GM15510 (cell line): ENCODE measurements around the gene XCR1.

Experiments
- POLR2A ChIP-seq: IDR thresholded peaks from 3 replicates; pipeline ENCODE4 v1.6.1; 2011; ENCODE audit warnings: borderline replicate concordance; ENCODE audit not compliant: insufficient read length; ENCODE audit errors: extremely low read depth

XCR1 gene

DNA sequence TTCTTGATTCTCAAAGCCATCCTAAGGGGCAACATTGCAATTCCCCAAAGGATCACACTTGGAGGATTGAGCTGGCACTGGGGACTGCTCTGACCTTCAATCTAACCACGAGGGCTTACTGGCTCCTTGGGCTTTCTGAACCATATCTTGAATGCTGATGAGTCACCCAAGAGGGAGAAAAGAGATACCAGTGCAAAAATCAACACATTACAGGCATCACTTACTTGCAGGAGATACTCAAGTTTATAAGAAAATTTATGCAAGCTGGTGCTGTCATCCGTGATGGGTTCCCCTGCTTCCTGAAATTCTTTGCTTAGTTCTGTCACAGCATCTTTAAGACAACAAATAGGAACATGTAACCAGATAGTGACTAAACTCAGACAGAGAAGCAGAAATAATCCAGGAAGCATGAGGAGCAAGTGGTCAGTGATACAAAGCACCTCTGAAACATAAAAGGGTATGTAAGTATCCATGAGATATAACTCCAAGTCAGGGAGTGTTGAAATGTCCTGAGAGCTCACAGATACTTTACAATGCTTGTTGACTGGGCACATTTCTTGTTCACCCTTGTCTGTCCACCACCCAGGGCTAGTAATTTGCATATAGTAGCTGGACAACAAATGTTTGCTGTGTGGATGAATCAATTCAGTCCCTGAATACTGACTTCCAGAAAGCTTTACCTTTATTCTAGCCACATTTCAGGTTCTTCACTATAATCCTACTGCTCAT lies 45.8 kb downstream of the XCR1 start:
- no peak for TF ChIP-seq POLR2A

DNA sequence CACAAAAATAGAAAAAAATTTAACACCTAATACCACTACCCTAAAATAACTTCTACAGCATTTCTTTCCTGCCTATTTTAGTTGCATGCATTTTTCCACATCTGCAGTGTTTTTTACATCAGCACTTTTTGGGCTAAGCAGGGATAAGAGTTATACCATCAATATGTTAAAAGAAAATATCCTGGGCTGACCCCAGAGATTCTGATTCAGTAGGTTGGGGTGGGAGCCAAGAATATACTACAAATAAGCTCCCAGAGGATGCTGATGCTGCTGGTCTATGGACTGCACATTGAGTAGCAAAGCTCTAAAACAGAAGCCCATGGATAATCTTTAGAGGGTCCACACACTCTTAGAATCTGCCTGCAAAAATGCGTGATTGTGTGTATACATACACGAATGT lies 46.5 kb downstream of the XCR1 start:
- no peak for TF ChIP-seq POLR2A

DNA sequence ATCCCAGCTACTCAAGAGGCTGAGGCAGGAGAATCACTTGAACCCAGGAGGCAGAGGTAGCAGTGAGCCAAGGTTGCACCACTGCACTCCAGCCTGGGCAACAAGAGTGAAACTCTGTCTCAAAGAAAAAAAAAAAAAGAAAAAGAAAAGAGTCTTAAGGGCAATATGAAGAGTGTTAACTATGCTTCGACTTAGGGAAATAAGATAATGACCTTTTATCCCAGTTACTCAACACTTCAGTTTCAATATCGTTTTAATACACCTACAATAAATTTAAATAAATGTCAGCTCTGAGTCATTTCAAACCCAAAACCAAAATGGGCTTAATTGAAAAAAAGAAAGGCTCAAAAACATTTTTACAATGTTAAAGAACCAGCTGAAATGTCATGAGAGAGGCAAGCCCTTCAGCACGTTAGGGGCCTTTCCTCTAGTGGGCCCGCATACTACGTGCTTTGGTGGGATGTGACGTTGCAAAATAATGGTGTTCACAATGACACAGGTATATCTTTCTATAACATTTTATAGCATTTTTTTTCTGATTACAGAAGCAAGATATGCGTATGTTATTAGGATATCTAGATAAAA lies 47.0 kb downstream of the XCR1 start:
- no peak for TF ChIP-seq POLR2A

DNA sequence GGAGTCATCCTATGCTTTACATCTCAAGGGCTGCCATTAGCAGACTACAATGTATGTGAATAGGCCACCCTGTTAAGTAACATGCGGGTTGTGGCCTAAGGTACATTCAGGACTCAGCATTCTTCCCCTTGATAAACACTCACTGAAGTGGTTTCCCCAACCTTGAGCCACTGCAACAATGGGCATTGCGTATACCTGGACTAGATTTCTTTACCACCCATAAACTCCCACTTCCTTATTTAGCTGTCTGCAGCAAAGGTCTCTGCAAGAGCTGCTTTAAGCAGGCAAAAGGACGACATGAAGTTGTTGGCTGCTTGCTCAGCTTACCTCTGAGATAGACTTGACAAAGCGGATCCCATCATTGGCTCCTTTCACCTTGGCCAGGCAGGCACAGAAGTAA lies 47.9 kb downstream of the XCR1 start:
- TF ChIP-seq POLR2A, result no peak

DNA sequence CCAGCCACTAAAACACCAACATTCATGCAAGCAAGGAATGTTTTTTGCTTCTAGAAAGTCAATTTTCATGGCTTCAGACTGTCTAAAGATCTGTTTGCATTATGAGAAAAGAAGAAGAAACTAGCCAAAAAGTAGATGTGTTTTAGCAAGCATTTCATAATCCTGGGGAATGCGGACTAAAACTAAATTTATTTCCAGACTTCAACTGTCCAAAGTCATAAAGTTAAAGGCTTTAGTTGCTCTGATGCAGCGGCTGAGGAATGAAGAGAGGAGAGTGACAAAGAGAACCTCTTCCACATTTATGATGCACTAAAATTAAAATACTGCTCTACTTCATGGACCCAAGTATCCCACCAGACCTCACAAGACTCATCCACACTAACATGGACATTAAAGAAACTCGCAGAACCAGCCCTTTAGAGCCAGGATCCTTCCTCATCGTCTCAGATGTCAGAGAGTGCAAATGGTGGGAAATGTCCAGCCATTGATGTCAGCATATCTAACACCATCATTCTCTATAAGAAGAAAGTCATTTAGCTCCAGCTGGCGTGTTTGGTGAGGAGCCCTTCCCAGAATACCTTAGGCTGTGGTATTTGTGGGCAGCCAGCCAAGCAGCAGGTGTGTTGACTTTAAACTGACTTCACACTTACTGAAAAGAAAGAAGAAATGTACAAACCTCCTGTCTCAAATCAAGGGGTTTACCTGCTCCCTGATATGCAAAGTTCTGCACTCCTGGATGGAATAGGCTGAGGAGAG lies 49.1 kb downstream of the XCR1 start:
- no peak for TF ChIP-seq POLR2A

DNA sequence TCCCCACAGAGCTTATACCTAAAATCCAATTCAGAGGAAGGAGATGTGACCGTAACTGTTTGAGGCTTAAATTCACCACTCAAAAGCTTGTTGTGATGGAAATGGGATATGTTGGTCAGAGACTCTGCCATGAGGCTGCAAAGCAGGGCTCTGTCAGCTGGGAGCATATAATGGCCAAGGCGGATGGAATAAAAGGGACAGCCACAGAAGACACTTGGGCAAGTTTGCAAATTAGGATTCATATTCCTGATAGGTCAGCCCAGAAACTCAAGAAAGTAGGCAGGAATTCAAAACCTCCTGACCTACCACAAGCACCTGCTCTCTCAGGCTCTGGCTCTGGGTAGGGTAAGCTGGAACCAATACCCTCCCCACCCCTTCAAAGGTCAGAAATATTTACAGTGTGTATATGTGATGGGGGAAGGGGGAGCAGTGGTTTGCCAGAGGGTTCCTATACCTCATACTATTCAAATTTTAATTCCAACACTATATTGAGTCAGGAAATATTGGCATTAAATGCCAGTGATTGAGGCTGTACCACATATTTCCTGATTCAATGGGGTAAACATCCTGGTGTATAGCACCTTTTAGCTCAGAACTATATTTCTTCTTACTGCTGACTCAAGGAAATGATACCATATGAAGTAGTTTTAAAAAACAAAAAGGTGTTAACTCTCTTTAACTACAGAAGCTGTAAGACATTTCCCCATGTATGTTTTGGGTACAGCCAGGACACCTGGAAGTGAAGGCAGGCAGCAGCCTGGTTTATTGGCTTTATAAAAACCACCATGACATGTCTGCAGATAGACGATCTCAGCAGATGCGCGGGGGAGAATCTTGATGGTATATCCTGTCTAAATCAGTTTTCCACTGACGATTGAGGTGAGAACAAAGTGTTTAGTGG lies 50.8 kb downstream of the XCR1 start:
- no peak for TF ChIP-seq POLR2A

DNA sequence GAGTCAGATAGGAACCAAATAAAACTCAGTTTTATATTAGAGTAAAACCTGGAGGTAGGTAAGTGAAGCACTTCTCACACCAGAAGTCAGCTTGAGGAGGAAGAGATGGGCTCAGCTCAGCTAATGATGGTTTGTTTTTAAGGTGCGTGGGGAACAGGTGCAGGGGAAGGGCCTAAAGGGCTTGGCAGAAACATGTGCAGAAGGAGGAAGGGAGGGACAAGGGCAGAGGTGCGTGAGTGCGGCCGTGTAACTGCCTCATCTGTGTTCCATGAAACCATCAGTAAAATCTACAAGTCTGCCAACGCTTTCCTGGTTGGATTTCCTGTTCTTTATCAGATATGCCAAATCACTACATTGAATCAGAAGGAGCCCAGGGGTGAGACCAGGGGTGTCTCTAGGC lies 51.6 kb downstream of the XCR1 start:
- TF ChIP-seq POLR2A, result no peak

DNA sequence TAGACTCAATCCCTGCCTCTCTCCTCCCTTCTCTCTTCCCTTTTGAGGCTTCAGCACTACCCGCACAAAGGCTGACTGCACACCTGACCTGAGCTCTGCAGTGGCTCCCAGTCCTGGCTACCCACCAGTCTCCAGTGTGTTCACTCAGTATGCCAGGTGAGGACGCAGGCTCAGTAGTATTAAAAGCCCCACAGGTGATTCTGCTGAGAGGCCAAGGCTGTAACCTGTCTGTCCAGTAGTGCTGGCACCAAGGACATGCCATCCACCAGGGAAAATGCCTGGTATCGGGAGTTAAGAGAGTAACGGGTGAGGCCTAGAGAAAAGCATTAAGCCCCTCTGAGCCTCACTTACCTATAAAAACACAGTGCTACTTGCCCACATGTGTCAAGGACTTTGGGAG lies 52.6 kb downstream of the XCR1 start:
- TF ChIP-seq POLR2A, result no peak

DNA sequence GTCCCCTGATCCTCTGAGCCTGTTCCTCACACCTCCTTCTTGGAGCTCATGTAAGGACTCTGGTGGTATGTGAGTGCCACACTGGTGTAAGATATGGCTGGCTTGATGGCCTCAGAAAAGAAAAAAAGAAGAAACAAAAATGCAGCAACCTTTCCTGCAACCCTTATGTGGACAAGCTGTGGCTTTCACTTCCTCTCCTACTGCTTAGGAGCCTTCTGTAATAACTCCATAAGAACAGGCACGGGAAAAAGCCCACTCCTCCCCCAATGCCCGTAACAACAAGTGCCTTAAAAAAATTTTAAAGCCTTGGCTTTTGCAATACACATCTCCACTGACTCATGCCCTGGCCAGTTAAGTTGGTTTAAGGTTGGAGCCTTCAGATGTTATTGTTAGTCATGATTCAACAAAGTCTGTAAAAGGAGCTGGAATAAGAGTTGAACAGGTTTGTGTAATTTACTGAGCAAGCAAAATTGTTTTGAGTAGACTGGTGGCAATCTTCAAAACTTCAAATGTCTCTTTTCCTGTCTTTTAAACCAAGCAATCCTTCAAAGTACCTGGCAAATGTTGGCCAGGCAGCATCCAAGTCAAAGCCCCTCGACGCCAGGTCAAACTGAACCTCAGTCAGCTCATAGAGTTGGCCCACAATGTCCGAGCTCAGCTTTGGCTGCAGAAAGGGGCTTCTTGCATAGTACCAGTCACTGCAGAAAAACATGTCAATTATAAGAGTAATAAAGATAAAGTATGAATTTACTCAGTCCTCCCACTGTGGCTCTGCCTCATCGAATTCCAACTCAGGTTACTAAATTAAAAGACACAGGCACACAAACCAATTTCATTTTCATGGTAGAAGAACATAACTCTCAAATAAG lies 54.5 kb downstream of the XCR1 start:
- no peak for TF ChIP-seq POLR2A

DNA sequence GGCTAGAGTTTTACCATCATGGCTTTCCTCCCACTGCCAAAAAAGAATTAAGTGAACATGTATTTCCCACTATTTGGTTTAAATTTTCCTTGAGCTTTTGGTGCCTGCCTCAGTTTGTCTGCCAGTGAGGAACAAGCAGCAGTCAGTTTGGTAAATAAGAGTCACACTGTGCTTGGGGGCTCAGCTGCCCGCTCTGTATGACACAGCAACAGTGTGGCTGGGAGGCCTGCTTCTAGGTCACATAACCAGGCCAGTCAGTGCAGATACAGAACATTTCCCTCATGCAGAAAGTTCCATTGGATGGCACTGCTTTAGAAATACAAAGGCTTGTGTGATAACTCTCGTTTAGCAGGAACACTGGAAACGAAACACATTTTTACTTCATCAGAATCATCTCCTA lies 57.3 kb downstream of the XCR1 start:
- TF ChIP-seq POLR2A, result no peak

DNA sequence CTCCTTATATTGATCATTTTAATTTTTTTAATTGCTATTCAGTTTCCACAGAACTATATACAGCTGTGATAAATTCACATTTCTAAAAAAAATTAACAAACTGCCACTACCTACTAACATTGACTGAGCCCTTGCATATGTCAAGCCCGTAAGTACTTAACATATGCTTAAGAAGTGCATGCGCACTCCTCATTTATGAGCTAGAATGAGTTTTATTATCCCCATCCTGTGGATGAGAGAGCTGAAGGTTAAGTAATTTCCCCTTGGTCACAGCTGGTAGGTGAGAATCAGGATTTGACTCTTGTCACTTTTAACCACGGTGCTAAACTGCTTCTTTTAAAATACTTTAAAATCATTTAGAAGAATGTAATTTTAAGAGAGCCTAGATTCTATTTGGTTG lies 58.2 kb downstream of the XCR1 start:
- no peak for TF ChIP-seq POLR2A

DNA sequence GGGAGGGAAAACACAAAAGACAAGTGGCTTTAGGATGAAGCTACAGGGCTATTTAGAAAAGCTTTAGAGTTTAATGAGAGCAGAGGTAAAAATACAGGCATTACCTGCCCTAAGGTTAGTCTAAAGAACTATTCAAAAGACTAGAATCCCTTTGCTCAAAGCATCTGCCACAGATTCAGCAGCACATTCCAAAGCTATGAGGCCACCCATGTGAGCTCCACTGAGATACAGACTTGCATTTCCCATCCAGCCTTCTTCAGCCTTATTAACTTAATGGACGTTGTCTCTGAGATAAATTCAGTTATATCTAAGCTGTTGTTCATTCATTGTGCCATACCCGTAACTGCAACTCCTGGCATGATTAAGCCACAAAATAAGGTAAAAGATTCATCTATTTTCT lies 58.6 kb downstream of the XCR1 start:
- TF ChIP-seq POLR2A, result no peak

DNA sequence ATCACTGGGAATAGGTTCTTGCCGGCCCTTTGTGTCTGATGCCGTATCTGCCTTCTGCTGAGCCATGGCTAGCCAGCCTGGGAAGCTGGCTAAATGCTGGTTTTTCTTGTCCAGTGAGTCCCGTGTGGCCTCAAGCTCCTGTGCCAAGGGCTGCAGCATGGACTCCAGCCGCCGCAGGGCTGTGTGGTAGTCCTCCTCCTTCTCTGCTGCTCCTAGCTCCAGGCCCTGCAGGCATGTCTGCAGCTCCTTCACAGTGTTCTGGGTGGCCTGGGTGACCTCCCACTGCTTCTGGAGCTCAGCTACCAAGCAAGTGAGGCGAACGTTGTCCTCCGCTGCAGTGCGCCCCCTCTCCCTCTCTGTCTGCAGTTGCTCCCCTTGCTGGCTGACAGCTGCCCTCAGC lies 59.1 kb downstream of the XCR1 start:
- TF ChIP-seq POLR2A, result no peak

DNA sequence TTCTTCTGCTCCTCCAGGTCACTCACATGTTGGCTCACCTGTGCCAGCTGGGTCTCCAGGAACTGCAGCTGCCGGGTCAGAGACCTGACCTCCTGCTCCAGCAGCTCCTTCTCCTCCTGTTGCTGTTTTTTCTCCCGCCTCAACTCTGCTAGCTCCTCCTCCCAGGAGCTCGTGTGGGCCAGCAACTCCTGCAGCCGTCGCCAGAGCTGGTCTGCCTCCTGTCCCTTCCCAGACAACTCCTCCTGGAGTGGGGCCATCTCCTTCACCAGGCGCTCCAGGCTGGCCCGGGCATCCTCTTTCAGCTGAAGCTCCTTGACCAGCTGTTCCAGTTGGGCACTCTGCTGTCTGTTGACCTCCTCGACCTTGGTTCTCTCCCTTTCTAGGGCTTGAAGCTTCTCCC lies 59.6 kb downstream of the XCR1 start:
- no peak for TF ChIP-seq POLR2A
